Keratinocyte (primary cell): Measurements from ENCODE around the gene LRIT2. TPM values are rescaled to one million over a fixed set of nuclear protein-coding genes. Genes with fewer than 3 reads are reported as not detected.

Experiments
- DNase-seq: peaks from one replicate; pipeline ENCODE4 v3.0.0-alpha.2; 2011; ENCODE audit warnings: low read depth, missing footprints, low spot score
- FAIRE-seq: peaks from 2 replicates; lab custom pipeline; 2011; peaks lifted over from hg19 to GRCh38; lab: Jason Lieb, UNC
- H2AFZ ChIP-seq: 2 replicates; pipeline ENCODE4 v1.6.0; 2012; ENCODE audit warnings: low read length, control low read depth, inconsistent platforms; ENCODE audit not compliant: control insufficient read depth
- H3K27ac ChIP-seq: 2 replicates; pipeline ENCODE4 v1.5.1; 2011; ENCODE audit warnings: low read length; ENCODE audit not compliant: control insufficient read depth, insufficient read depth
- H3K27me3 ChIP-seq: 3 replicates; pipeline ENCODE4 v1.6.0; 2011; ENCODE audit warnings: low read length; ENCODE audit not compliant: control insufficient read depth, insufficient read depth; ENCODE audit errors: extremely low read depth
- H3K36me3 ChIP-seq, 2 experiments: 2 replicates in 1 of 2; 3 replicates in 1 of 2; pipeline ENCODE4 v1.5.1; 2011; ENCODE audit warnings: low read length in 2 of 2, mild to moderate bottlenecking in 1 of 2; ENCODE audit not compliant: control insufficient read depth in 2 of 2, insufficient read depth in 2 of 2; ENCODE audit errors: extremely low read depth in 1 of 2
- H3K4me1 ChIP-seq: 3 replicates; pipeline ENCODE4 v1.5.1; 2011; ENCODE audit warnings: low read length; ENCODE audit not compliant: control insufficient read depth, insufficient read depth; ENCODE audit errors: extremely low read depth
- H3K4me2 ChIP-seq: 3 replicates; pipeline ENCODE4 v1.6.0; 2011; ENCODE audit warnings: low read depth, low read length; ENCODE audit not compliant: control insufficient read depth, insufficient read depth; ENCODE audit errors: extremely low read depth
- H3K4me3 ChIP-seq, 3 experiments: fragments of 200-600 bp in 1 of 3; sonication (generic) in 1 of 3; 2 replicates in 2 of 3; 3 replicates in 1 of 3; pipeline ENCODE4 v1.5.1; 2011 to 2016; ENCODE audit warnings: low read length in 3 of 3, mild to moderate bottlenecking in 3 of 3, control low read depth in 2 of 3, inconsistent platforms in 1 of 3, low read depth in 1 of 3, mixed read lengths in 1 of 3, mixed run types in 1 of 3, moderate library complexity in 1 of 3; ENCODE audit not compliant: control insufficient read depth in 2 of 3, insufficient read depth in 2 of 3; ENCODE audit errors: extremely low read depth in 1 of 3
- H3K79me2 ChIP-seq: 2 replicates; pipeline ENCODE4 v1.6.0; 2012; ENCODE audit warnings: low read length; ENCODE audit not compliant: control insufficient read depth, insufficient read depth
- H3K9ac ChIP-seq: 3 replicates; pipeline ENCODE4 v1.6.0; 2011; ENCODE audit warnings: low read length; ENCODE audit not compliant: control insufficient read depth, insufficient read depth; ENCODE audit errors: extremely low read depth
- H3K9me1 ChIP-seq: 3 replicates; pipeline ENCODE4 v1.6.0; 2011; ENCODE audit warnings: low read length; ENCODE audit not compliant: control insufficient read depth, insufficient read depth; ENCODE audit errors: extremely low read depth
- H3K9me3 ChIP-seq: 2 replicates; pipeline ENCODE4 v1.5.1; 2012; ENCODE audit warnings: low read depth, low read length; ENCODE audit not compliant: control insufficient read depth
- H4K20me1 ChIP-seq: 3 replicates; pipeline ENCODE4 v1.6.0; 2011; ENCODE audit warnings: low read length; ENCODE audit not compliant: control insufficient read depth, insufficient read depth; ENCODE audit errors: extremely low read depth
- EZH2 ChIP-seq: IDR thresholded peaks from one replicate; pipeline ENCODE4 v1.6.1; 2012; ENCODE audit warnings: inconsistent platforms, mild to moderate bottlenecking, low read length, moderate library complexity
- dilution Hi-C: fragments of 300-500 bp; cut with MboI; formaldehyde crosslinking; loops from one replicate; pipeline ENCODE4 v1.7.0; 2020; ENCODE audit warnings: low sequenced_read_pairs; ENCODE audit not compliant: extremely low pct_ligation_motif_present
- polyA plus RNA-seq, 5 experiments: library from polyadenylated mRNA; depleted of rRNA in 3 of 5; stranded (reverse) in 3 of 5; stranded (forward) in 1 of 5; unstranded in 1 of 5; fragments of >200 nt; gene quantifications; 1 replicate in 1 of 5; 2 replicates in 3 of 5; 3 replicates in 1 of 5; pipeline versions ENCODE4 v1.2.1 to v1.2.3, GENCODE V29; 2011 to 2012; ENCODE audit warnings: missing spikeins in 2 of 5, low read depth in 1 of 5, low replicate concordance in 1 of 5
- TF ChIP-seq, protein P1 (sequence below), 3 experiments: IDR thresholded peaks in 1 of 3; conservative IDR thresholded peaks in 1 of 3; optimal IDR thresholded peaks in 1 of 3; 2 replicates in 2 of 3; 3 replicates in 1 of 3; pipeline versions ENCODE3 to v1.5.1; 2011; ENCODE audit warnings: low read length in 3 of 3, mild to moderate bottlenecking in 3 of 3, moderate library complexity in 2 of 3, control low read depth in 1 of 3, inconsistent platforms in 1 of 3; ENCODE audit not compliant: insufficient read depth in 2 of 3; ENCODE audit errors: extremely low read depth in 1 of 3

LRIT2 gene
- polyA plus RNA-seq, 1 donor (not counting 4 experiments of a cell fraction or from before 2014, with no cell fraction given) = not detected

- Histone ChIP-seq H3K79me2 (no peaks in the 10 kb centered on the region), H3K27me3 (peaks cover 32% of the 10 kb centered on the region), H2AFZ (no peak overlapping the region), H3K4me1 (no peaks in the 10 kb centered on the region), H3K9me3 (no peaks in the 10 kb centered on the region), H4K20me1 (no peaks in the 10 kb centered on the region), H3K4me2 (no peak overlapping the region), H3K36me3 (no peaks in the 10 kb centered on the region), H3K9me1 (no peaks in the 10 kb centered on the region), H3K9ac (no peak overlapping the region), H3K27ac (no peak overlapping the region), H3K4me3 (no peak overlapping the region)
- TF ChIP-seq, protein P1, sequence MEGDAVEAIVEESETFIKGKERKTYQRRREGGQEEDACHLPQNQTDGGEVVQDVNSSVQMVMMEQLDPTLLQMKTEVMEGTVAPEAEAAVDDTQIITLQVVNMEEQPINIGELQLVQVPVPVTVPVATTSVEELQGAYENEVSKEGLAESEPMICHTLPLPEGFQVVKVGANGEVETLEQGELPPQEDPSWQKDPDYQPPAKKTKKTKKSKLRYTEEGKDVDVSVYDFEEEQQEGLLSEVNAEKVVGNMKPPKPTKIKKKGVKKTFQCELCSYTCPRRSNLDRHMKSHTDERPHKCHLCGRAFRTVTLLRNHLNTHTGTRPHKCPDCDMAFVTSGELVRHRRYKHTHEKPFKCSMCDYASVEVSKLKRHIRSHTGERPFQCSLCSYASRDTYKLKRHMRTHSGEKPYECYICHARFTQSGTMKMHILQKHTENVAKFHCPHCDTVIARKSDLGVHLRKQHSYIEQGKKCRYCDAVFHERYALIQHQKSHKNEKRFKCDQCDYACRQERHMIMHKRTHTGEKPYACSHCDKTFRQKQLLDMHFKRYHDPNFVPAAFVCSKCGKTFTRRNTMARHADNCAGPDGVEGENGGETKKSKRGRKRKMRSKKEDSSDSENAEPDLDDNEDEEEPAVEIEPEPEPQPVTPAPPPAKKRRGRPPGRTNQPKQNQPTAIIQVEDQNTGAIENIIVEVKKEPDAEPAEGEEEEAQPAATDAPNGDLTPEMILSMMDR (optimal IDR thresholded peaks at IDR 0.05 in 1 of 3, IDR thresholded peaks at IDR 0.05 in 1 of 3, conservative IDR thresholded peaks at IDR 0.05 in 1 of 3; ENCODE audit: extremely low read depth in 1 of 3, insufficient read depth in 2 of 3, low read length in 3 of 3) = no peak
- no peak for TF ChIP-seq EZH2
- FAIRE-seq (no peak), DNase-seq (no peak)
- dilution Hi-C loops = loop anchor here (10.0 kb wide), 1 partner anchor 56 kb away; no protein-coding TSS in a partner anchor
Observed at GRCh38 chr10:84200537-84201243, 24.7 kb downstream of the LRIT2 start.

GRCh38 chr10:84198206-84198915 is 27.0 kb downstream of the LRIT2 start:
- FAIRE-seq (no peak), DNase-seq (no peak)
- Histone ChIP-seq H3K4me2 (no peak overlapping the region), H3K27me3 (peaks cover 54% of the 10 kb centered on the region), H4K20me1 (no peaks in the 10 kb centered on the region), H3K36me3 (no peaks in the 10 kb centered on the region), H3K27ac (no peak overlapping the region), H3K9ac (no peak overlapping the region), H3K9me1 (no peaks in the 10 kb centered on the region), H3K4me1 (peaks cover 6% of the 10 kb centered on the region), H3K79me2 (no peaks in the 10 kb centered on the region), H3K4me3 (no peak overlapping the region), H2AFZ (no peak overlapping the region), H3K9me3 (no peaks in the 10 kb centered on the region)
- dilution Hi-C loops = no loop called here
- no peak for TF ChIP-seq EZH2
- TF ChIP-seq, protein P1 (optimal IDR thresholded peaks at IDR 0.05 in 1 of 3, IDR thresholded peaks at IDR 0.05 in 1 of 3, conservative IDR thresholded peaks at IDR 0.05 in 1 of 3; ENCODE audit: extremely low read depth in 1 of 3, insufficient read depth in 2 of 3, low read length in 3 of 3) = no peak
